NCI-H2196 (cell line): Measurements from ENCODE around the gene LRRC32.
"Not testable (repeated sequence)": the region's sequence is repeated elsewhere in the genome, so short reads cannot be mapped to it uniquely, and the experiment has no call there.

Source experiments
- DNase-seq: peaks from one replicate; lab custom pipeline; 2025; ENCODE audit not compliant: unreplicated experiment; lab: John Stamatoyannopoulos, UW

The LRRC32 gene

DNA sequence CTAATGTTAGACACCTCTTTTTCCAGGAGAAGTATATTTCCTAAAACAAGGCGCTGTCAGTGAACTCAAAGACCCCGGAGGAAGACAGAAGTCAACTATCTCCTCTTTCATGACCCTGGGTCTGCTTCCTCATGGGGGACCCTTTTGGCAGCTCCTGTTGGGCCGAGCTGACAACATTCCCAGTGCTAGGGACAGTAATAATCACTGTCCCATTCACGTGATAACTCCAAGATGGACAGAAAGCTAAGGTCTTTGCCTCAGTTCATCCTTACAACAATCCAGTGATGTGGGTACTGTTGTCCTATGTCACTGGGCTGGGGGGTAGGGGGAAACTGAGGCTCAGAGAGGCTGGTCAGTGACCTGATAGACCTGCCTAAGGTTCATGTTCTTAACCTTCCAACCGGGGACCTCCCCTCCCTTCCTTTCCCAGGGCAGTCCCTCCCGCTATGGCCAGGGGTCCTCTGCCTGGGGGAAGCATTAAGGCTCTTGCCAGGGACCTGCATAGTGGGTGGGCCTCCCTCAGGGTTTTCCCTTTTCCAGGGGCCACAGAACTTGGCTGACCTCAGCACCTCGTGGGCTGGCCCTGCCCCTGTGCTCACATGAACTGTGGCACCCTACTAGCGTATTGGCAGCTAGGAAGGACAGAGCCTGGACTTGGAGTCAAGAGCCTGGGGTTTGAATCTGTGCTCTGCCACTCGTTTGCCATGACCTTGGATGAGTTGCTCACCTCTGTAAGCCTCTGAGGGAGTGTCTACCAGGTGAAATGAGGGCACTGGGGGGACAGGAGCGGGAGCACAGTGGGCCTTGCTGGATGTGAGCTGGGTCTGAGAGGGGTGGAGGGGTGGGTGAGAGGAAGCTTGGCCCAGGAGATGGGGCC is 53.6 kb downstream of the LRRC32 start:
- no peak for DNase-seq

DNA sequence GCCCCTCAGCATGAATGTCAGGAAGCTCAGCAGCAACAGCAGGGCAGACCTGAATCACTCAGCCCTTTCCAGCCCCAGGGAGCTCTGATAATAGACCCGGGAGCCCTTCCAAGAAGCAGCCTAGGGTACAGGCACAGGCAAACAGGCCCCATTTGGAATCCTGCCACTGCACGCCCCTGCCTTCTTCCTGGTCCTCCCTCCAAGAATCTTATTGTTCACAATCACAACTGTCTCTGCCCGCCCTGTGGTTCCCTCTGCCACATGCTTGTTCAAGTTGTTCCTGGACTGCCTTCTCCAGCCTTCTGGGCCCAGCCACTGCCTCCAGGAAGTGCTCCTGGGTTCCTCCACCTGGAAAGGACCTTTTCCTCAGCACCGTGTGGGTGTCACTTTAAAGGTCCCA is 54.6 kb downstream of the LRRC32 start:
- no peak for DNase-seq

DNA sequence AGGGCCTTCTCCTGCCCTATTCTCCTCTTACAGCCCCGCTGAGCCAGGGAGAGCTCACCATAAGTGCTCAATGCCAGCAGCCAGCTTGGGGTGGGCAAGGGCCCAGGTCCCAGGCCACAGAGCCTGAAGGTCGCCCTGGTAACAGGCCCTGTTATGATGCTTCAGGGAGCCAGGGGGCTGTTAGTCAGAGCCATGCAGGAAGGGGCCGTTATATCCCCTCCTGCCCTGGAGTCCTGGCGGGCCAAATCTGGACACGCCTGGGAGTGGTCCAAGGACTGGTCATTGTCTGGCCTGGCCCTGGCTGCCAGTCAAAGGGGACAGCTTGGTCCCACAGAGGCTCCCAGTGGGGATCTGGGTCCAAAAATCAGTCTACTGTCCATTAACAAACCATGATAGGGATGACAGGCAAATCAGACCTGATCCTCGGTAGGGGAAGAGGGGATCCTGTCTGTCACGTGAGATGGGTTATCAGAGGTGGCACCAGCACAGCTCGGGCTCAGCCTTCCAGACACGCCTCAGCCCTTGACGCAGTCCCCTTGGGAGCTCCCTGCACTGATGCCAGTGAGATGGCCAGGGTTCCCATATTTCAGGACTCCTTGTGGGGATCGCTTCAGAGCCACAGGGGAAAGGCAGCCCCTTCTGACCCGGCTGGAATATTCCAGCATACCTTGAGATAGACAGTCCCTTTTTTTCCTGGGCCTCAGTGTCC is 55.9 kb downstream of the LRRC32 start:
- no peak for DNase-seq

DNA sequence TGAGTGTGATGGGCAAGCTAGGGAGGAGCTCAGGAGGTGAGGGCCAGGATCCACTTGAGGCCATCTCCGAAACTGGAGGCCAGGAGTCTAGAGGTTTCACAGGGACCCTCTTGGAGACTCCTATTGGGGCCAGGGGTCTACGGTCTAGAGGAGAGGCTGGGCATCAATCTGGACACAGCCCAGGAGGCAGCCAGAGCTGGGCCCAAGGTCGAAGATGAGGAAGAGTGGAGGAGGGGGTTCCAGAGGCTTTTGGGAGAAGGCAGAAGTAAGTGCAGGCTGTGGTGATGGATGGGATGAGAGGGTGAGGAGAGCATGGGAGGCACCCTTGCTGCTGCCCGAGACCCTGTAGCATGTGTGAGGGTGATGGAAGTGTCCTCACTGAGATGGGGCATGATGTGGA is 56.6 kb downstream of the LRRC32 start:
- no peak for DNase-seq

DNA sequence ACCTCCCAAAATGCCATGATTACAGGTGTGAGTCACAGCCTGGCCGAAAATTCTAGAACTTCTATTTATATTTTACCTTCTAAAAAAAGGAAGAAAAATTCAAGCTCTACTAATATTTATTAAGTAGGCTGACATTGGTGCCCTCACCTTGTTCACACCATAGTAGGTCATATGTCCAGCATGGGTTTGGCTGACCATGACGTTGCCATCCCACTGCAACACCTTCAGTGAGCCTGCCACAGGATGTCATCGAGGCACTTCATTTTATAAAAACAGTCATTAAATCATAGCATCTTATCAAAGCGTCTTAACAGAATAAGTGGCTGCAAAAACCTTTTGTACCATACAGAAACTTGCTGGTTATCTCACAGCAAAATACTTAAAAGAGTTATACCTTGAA is 58.3 kb downstream of the LRRC32 start:
- DNase-seq: no peak

DNA sequence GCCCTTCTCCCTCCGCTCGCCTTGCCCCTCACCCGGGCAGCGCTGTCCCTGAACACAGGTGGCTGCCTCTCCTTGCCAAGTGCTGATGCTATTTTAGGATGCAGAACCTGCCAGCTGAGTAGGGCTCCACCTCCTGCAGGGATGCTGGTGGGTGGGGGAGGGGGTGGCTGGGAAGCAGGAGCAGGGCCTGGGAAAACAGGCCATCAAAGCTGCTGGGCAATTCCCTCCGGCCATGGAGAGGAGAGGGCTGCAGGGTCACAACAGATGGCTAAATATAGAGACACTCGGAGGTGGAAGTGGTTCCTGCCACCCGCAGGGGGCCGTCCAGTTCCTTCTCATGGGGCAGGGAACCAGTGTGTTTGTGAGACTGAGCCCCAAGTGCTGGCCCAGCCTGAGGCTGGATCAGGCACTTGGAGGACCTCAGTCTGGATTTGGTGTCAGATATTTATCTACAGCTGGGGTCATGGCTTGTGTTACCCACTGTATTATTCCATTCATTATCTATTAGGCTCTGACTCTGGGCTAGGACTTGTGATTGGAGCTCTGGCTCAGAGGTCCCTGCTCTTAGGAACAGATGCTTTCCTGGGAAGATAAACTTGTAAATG is 59.6 kb downstream of the LRRC32 start:
- DNase-seq: no peak

DNA sequence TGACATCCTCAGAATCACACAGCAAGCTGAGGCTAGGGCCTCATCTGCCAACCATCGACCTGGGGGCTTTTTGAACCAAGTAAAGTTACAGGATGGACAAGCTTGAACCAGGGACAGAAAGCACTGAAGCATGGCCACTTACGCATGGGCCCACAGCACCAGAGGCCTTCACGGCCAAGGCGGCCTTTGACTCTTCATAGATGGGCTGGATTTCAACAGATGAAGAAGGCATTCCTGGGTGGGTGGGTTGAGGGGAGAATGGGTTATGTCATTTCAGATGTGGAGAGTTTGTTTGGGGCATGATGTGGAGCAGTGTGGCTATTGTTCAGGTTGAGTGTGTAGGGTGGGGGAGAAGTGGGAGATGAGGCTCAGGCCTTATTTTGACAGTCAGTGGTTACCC is 60.2 kb downstream of the LRRC32 start:
- no peak for DNase-seq

DNA sequence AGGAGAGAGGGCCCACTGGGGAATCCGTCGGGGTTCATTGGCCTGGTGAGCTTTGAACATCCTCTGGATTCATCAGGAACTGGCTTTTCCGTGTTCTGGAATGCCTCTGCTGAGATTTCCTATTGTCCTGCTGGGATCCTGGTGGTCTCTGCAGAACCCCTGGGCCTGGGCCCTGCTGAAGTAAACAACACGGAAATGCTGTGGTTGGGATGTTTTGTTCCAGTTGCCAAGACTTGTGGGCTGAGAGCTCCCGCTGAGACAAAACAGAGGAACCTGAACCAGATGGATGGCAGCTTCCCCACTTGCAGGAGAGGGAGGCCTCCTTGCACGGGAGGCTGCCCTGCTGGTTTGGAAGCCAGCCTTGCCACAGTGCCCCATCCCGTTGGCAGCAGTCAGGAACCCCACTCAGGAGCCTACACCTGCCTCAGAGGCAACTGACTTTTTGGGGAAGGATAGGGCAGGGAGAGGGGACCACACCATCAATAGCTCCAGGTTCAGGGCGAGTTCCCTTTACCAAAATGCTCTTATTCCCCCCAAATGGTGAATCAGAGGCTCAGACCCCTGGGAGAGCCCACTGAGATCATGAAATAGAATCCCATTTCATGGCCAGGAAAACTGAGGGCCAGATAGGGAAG is 60.7 kb downstream of the LRRC32 start:
- no peak for DNase-seq

DNA sequence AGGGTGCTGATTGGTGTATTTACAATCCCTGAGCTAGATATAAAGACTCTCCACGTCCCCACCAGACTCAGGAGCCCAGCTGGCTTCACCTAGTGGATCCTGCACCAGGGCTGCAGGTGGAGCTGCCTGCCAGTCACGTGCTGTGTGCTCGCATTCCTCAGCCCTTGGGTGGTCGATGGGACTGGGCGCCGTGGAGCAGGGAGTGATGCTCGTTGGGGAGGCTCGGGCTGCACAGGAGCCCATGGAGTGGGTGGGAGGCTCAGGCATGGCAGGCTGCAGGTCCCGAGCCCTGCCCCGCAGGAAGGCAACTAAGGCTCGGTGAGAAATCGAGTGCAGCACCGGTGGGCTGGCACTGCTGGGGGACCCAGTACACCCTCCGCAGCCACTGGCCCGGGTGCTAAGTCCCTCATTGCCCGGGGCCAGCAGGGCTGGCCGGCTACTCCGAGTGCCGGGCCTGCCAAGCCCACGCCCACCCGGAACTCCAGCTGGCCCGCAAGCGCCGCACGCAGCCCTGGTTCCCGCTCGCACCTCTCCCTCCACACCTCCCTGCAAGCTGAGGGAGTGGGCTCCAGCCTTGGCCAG is 61.6 kb downstream of the LRRC32 start:
- not testable (repeated sequence) for DNase-seq

DNA sequence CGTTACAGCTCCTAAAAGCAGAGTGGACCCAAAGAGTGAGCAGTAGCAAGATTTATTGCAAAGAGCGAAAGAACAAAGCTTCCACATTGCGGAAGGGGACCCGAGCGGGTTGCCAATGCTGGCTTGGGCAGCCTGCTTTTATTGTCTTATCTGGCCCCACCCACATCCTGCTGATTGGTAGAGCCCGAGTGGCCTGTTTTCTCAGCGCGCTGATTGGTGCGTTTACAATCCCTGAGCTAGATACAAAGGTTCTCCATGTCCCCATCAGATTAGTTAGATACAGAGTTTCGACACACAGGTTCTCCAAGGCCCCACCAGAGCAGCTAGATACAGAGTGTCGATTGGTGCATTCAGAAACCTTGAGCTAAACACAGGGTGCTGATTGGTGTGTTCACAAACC is 62.3 kb downstream of the LRRC32 start:
- DNase-seq: not testable (repeated sequence)
